ENCODE measurements around the gene SUN3.

DNA sequence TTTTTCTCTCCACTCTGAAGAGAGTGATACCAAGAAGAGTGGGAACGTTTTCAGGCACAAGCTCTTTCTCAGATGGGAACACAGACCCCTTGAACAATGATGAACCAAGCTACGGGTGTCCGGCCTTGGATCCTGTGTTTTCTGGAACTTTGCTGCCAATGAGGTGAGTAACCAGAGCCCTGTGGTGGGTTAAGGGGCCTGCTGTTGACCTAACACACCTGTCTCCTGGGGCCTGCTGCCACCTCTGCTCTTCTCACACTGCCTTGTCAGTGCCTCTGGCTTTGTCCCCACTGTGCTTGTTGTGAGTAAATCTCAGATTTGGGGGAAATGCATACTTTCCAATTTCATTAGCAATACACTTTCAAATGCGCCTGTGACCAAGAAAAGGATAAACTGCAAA is 79.2 kb downstream of the SUN3 start:
- TF ChIP-seq, protein P1, sequence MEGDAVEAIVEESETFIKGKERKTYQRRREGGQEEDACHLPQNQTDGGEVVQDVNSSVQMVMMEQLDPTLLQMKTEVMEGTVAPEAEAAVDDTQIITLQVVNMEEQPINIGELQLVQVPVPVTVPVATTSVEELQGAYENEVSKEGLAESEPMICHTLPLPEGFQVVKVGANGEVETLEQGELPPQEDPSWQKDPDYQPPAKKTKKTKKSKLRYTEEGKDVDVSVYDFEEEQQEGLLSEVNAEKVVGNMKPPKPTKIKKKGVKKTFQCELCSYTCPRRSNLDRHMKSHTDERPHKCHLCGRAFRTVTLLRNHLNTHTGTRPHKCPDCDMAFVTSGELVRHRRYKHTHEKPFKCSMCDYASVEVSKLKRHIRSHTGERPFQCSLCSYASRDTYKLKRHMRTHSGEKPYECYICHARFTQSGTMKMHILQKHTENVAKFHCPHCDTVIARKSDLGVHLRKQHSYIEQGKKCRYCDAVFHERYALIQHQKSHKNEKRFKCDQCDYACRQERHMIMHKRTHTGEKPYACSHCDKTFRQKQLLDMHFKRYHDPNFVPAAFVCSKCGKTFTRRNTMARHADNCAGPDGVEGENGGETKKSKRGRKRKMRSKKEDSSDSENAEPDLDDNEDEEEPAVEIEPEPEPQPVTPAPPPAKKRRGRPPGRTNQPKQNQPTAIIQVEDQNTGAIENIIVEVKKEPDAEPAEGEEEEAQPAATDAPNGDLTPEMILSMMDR (conservative IDR thresholded peaks at IDR 0.05) = no peak
- TF ChIP-seq ZFX (IDR thresholded peaks at IDR 0.05) = no peak

Data from C4-2B (cell line).